CD4-positive, alpha-beta T cell treated with Interleukin-15 for 4 hours (primary cell): ENCODE data around the gene RPS8.
"Not testable (repeated sequence)": the region's sequence is repeated elsewhere in the genome, so short reads cannot be mapped to it uniquely, and the experiment has no call there.

Source experiments
- DNase-seq: peaks from one replicate; pipeline ENCODE4 v3.0.0-alpha.2; 2020; ENCODE audit warnings: low spot score

Gene RPS8

DNA sequence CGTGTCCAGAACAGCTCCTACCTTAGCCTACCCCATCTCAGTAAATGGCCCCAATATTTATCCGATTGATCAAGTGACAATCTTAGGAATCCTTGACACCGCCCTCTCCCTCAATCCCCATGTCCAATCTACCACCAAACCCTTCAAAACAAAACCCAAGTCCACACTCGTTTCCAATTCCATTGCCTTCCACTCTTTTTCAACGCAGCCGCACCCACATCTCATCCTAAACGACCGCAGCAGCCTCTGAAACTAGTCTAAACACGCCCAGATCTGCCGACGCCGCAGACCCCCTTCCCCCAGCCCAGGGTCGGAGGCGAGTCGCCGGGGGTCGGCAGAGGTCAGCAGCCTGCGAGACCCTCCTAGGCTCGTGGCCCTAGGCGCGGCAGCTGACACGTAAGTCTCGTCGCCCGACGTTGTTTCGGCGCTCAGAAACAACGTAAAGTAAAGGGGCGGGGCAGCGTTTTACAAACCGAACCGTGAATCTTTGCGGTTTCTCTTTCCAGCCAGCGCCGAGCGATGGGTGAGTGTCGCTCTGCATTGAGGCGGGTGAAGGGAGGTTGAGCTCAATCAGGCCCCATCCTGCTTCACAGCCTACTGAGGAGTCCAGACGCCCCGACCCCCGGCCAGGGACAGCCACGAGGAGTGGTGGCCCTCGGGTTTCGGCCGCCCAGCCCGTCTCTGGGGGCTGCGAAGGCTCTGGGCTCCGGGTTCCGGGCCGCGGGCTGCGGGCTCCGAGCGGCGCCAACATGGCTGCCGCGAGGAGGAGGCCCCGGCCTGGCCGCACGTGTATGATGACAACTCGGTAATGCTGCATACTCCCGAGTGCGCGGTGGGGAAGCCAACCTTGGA lies at the start of gene RPS8:
Gene RPS8 (plus strand): TSS at position 463 of the 852 bp plus-strand sequence. CDS start 57 bp downstream, at position 520.
- DNase-seq, result peak; percentile 90

DNA sequence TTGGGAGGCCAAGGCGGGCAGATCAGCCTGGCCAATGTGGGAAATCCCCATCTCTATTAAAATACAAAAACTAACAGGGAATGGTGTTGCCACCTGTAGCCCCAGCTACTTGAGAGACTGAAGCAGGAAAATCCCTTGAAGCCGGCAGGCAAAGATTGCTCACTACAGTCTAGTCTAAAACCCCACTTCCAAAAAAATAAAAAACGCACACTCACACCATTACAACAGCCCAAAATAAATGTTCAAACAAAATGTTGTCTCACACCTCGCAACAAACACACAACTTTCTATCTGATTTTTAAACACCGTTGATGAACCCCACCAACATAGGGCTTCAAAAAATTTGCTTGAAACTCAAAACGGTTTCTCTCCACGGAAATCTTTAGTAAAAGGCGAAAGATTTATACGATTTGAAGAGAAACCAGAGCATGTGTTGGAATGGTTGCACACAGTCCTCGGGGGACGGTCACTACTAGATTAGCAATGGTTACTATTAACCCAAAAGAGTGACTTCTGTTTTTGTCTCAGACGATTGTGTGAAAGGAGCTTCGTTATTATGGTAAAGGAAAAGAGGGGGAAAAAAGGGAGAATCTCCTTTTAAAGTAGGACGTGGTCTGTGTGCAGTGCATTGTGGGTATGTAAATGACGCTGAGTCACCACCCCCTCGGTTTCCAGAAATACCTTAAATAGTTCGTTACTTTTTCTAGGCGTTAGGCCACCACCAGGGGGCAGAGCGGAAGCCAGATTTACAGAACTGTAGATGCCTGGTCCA lies 44.4 kb upstream of the RPS8 start, which contains the start of gene RNU5D-1:
Gene RNU5D-1 (minus strand): TSS at position 430 of the 772 bp plus-strand sequence.
- peak; percentile 96 for DNase-seq

DNA sequence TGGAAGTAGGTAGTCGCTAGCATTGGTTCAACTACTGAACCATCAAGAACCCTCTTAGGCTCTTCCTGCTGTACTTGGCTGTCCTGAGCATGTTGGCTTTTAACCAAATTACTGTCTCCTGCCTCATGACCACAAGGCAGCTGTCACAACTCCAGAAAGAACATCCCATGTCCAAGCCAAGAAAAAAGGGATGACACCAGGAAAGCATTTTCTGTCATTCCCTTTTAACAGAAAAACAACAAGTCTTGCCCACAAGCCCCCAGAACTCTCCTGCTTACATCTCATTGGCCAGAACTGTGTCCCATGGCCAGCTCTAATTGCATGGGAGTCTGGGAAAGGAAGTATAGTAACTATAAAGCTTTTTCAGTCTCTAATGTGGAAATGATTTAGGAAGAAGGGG lies 42.0 kb upstream of the RPS8 start:
- DNase-seq, result no peak

DNA sequence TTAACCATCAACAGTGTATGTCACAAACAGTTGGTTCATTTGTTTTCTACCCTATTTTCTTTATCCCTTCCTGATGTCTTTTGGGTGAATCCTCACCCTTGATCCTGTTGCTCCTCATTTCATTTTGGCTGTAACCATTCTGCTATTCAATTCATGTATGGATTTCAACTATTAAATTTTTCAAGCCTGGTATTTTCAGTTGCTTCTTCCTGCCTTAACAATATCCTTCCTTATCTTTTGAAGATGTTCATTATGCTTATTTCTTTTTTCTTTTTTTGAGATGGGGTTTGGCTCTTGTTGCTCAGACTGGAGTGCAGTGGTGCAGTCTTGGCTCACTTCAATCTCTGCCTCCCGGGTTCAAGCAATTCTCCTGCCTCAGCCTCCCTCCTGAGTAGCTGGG lies 41.6 kb upstream of the RPS8 start:
- no peak for DNase-seq

DNA sequence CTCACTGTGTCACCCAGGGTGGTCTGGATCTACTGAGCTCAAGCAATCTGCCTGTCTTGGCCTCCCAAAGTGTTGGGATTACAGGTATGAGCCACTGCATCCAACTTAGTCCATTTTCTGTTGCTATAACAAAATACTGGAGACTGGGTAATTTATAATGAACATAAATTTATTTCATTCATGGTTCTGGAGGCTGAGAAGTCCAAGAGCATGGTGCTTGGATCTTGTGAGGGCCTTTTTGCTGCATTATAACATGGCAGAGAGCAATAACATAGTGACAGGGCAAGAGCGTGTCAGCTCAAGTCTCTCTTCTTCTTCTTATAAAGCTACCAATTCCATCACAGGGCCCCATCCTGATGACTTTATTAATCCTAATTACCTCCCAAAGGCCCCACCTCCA lies 39.3 kb upstream of the RPS8 start:
- no peak for DNase-seq

DNA sequence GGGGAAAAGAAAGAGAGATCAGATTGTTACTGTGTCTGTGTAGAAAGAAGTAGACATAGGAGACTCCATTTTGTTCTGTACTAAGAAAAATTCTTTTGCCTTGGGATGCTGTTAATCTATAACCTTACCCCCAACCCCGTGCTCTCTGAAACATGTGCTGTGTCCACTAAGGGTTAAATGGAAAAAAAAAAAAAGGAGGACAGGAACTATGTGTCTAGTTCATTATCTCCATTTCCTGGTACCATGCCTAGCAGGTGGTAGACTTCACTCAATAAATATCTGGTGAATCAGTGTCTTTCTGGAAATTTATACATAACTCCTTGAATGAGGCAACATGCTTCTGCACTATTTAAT lies 36.4 kb upstream of the RPS8 start:
- DNase-seq, result not testable (repeated sequence)

DNA sequence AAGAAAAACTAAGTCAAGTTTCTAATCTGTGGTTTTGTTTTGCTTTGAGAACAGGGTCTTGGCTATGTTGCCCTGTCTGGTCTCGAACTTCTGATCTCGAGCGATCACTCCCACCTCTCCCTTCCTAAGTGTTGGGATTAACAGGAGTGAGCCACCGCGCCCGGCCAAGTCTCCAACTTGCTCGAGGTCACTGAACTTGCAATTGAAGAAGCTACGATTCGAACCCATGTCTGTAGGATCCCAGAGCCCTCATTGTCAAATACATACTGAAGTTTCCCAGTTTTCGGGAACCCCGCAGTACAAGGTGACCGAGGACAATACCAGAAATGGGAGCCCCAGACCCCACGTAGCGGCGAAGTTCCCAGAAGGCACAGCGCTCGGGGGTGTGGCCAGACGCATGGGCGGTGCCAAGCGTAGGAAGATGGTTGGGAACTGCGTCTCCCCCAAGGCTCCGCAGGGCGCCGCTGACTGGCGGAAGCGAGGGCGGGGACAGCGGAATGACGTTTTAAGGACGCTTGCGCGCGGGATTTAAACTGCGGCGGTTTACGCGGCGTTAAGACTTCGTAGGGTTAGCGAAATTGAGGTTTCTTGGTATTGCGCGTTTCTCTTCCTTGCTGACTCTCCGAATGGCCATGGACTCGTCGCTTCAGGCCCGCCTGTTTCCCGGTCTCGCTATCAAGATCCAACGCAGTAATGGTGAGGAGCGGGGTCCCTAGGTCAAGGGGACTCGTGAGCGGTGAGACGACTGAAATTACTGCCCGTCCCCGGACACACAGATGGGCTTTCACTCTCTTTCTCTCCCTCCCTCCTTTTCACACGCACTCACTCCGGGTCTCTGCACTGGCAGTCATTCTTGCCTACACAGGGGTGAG lies 35.8 kb upstream of the RPS8 start, which contains the start of gene KIF2C:
Gene KIF2C (plus strand): TSS at position 531 of the 872 bp plus-strand sequence. CDS start 96 bp downstream, at position 627.
- peak; percentile 96 for DNase-seq

DNA sequence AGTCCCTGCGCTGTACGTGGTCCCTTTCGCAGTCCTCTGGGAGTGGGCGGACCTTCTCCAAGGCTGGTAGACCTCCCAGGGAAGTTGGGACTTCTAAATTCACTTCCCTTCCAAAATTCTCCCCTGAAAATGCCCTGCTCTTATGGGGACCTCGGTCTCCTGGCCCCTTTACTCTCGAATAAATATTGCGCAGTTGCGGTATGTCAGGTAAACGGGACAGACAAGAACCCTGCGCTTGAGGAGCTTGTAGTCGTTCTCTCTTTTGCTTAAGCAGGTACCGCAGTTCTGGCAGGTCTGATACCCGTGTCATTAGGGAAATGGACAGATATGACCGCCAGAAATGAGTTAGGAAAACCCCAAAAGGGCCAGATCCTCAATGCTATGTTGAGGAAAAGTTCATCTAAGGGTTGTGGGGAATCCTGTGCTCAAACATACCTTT lies 35.1 kb upstream of the RPS8 start:
- no peak for DNase-seq

DNA sequence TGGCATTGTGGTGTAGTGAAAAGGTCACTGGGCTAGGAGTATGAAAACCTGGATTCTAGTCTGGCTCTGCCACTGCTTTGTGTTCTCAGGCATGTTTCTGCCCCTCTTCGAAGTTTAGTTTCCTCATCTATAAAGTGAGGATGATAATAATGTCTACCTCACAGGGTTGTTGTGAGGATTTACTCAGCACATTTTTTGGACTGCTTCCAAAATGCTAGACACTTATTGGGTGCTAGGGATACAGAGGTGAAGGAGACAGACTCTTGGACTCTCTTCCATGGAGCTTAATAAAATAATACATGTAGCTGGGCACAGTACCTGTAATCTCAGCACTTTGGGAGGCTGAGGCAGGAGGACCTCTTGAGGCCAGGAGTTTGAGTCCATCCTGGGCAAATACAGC lies 32.1 kb upstream of the RPS8 start:
- no peak for DNase-seq

DNA sequence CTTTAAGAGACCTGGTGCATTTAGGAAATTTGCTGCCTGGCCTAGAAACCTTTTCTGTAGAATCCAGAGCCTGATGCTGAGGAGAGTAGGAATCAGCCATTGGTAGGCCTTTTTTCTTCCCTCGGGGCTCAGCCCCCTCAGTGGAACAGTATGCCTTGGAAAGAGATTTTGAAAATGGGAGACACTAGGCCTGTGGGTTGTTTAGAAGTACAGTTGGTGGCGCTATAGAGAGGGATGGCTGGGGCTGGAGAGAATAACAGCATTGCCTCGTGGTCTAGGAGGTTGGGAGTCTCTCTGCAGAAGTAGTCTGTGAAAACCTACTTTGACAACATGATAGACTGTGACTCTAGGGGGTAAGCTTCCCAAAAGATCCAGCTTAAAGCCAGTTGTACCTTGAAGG lies 27.5 kb upstream of the RPS8 start:
- DNase-seq, result no peak

DNA sequence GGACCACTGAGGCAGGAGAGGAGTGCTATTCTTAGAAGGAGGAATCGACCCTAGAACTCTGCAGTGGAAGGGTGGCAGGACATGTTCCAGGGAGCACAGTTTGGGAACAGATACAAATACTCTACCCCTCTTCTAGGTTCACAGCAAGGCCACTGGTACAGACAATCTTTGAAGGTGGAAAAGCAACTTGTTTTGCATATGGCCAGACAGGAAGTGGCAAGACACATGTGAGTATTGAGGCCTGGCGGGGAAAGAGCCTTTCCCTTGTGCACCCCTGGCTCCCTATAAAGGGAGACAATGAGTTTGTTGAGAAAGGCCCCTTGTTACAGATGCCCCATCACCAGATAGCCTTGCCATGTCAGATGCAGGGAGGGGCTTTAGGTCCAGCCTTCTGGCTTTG lies 17.9 kb upstream of the RPS8 start:
- no peak for DNase-seq

DNA sequence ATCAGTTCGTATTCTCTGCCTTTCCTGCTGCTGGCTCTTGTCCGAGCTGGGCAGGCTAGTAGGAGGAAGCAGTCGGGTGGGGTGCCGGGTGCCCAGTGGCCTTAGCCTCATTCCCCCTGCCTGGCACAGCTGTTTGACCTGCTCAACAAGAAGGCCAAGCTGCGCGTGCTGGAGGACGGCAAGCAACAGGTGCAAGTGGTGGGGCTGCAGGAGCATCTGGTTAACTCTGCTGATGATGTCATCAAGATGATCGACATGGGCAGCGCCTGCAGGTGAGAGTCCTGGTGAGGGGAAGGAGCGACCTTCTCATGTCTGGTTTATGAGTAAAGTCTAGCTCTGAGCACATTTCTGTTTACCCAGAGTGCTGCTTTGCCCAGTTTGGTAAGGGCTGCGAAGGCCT lies 16.3 kb upstream of the RPS8 start:
- DNase-seq, result no peak

DNA sequence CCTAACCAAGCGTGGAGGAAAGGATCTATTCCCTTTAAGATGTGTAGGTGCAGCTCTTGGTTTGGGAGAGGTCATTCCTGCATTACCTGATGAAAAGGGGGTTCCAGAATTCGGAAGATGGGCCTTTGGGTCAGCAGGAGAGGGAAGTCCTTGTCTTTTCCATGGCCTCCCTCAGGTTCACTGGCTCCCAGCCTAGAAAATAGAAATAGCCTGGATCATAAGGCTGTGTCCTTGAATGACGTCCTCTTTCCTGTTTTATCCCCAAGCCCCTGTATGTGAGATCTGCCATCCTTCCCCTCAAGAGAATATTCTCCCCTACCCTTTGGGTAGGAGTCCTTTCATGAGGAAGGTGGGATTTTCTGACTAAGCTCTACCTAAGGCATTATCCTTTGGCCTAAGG lies 14.5 kb upstream of the RPS8 start:
- no peak for DNase-seq

DNA sequence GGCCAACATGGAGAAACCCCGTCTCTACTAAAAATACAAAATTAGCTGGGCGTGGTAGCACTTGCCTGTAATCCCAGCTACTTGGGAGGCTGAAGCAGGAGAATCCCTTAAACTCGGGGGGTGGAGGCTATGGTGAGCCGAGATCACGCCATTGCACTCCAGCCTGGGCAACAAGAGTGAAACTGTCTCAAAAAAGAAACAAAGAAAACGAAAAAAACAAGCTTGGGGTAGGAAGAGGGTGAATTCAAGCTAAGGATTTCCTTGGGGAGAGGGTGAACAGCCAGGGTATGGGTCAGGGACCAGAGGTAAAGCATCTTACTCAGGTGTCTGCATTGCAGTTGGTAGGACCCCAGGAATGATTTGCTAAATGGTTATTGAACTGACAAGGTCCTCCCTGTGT lies 8.9 kb upstream of the RPS8 start:
- not testable (repeated sequence) for DNase-seq

DNA sequence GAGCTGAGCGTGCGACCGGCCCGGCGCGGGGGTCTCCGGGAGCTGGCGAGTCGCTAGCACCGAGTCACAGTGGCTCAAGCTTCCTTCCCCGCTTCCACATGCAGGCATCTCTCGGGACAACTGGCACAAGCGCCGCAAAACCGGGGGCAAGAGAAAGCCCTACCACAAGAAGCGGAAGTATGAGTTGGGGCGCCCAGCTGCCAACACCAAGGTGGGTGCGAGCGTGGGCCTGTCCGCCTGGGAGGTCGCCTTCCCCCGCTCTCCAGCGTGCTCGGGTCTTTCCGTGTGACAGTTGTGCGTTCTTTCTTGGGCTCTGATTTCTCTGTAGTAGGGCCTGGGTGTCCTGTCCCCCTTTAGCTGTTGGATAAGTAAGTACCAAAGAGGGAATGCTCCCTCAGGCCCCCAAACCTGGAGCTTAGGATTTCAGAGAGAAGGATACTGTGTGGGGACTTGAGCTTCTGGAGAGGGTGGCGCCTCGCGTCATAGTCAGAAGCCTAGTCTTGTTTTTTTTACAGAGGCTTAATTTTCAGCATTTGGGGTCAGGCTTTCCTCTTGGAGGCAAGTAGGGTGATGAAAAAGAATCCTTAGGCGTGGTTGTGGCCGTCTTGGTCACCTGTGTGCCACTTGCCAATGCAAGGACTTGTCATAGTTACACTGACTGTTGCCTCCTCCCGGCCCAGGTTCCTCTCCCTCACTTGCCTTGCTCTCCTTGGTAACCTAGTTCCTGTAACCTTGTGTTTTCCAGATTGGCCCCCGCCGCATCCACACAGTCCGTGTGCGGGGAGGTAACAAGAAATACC lies 790 bp downstream of the RPS8 start:
- peak; percentile 35 for DNase-seq

DNA sequence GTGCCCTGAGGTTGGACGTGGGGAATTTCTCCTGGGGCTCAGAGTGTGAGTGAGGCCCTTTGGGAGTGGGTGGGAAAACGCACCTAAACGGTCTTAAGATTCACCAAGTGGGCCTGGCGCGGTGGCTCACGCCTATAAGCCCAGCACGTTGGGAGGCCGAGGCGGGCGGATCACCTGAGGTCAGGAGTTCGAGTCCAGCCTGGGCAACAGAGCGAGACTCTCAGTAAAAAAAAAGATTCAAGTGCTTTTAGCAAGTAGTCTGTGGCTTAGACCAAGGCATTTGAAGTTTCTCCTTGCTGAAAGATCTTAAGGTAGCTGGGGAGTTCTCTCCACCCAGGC lies 1.4 kb downstream of the RPS8 start:
- no peak for DNase-seq

DNA sequence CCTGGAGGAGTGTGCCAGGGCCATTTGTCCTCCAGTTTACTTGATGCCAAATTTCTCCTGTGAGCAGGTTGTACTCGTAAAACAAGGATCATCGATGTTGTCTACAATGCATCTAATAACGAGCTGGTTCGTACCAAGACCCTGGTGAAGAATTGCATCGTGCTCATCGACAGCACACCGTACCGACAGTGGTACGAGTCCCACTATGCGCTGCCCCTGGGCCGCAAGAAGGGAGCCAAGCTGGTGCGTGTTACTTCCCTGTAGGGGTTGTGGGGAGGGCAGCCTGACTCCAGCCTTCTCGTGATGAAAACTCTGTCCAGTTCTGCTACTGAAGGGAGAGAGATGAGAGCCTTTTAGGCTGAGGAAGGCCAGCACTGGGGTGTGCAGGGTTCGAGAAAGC lies 2.2 kb downstream of the RPS8 start:
- no peak for DNase-seq

DNA sequence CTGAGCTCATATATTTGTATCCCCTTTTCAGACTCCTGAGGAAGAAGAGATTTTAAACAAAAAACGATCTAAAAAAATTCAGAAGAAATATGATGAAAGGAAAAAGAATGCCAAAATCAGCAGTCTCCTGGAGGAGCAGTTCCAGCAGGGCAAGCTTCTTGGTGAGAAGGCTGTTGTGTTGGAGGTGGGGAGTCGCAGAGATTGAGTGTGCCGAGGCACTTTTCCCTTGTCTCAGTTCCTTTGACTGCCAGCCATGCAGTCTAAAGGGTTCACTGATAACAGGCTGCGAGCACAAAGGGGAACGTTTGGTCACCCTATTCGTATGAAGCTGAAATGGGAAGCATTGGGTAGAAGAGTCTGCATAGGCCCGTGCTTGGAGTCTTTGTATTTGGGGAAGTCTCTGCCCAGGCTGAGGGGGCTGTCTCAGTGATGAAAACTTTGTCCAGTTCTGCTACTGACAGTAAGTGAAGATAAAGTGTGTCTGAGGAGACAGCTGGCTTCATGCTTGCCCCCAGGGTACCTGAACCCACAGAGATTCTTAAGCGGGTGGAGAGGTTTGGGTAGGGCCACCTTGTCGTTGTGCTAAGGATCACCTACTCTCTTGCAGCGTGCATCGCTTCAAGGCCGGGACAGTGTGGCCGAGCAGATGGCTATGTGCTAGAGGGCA lies 2.8 kb downstream of the RPS8 start:
- DNase-seq, result no peak

DNA sequence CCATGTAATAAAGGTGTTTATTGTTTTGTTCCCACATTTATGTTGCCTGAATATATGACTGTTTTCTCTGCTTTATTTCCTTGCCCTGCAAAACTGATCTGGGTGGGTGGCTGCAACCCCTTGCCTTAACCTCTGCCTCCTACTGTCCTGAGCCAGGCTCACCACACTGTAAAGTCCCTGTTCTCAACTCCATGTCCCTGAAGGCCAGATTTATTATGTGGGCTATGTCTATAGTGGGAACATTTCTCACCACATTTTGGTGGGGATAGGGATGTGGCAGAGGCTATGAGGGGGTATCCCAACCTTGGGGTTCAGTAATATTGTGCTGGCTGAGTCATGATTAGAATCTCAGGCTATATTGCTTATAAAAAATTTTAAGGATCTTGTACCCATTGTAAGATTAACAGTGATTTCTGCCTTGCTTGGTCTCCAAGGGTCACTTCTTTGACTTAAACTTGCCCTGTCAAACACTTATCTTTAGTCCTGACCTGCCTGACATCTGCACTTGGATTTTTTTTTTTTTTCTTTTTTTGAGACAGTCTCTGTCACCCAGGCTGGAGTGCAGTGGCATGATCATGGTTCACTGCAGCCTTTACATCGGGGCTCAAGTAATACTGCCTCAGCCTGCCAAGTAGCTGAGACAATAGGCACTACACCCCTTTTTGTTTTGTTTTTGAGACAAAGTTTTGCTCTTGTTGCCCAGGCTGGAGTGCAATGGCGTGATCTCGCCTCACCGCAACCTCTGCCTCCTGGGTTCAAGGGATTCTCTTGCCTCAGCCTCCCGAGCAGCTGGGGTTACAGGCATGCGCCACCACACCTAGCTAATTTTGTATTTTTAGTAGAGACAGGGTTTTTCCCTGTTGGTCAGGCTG lies 3.6 kb downstream of the RPS8 start:
- no peak for DNase-seq

DNA sequence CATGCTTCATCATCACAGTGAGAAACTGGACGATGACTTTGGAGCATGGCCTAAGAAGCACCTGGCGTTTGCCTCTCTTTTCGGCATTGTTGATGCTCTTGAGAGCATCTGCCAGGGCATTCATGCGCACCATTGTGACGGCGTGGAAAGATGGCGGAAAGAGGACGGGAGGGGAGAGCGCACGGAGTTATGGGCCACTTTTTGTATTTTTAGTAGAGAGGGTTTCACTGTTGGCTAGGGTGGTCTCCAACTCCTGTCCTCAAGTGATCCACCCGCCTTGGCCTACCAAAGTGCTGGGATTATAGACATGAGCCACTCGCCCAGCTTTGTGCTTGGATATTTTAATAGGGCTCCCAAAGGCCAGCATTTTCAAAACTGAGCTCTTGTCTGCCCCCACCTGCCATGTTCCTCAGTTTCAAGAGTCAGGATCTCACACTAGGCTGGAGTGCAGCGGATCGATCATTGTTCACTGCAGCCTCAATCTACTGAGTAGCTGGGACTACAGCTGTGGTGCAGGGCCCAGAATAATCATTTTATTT lies 5.3 kb downstream of the RPS8 start:
- DNase-seq, result no peak
